Adrenal gland (tissue), 5 donors: ENCODE results near the gene PHOSPHO2.

Experiments used
- POLR2A ChIP-seq, 2 donors: fragments of 450-650 bp; IDR thresholded peaks; one replicate each; pipeline ENCODE4 v1.6.1; 2017; ENCODE audit warnings: antibody characterized with exemption in 2 of 2, mild to moderate bottlenecking in 2 of 2, moderate library complexity in 1 of 2
- TF ChIP-seq, protein P1 (sequence below), 6 experiments: fragments of 450-650 bp in 4 of 6; fragments of 200-600 bp in 2 of 6; sonication (generic) in 1 of 6; IDR thresholded peaks; 1 replicate in 5 of 6; 2 replicates in 1 of 6; pipeline versions ENCODE4 v1.5.1 to v1.8.0; 2016 to 2021; ENCODE audit warnings: antibody characterized with exemption in 6 of 6, mild to moderate bottlenecking in 2 of 6, moderate library complexity in 1 of 6
- donor health status: DM: no; HTN: no; CAD: no.

DNA sequence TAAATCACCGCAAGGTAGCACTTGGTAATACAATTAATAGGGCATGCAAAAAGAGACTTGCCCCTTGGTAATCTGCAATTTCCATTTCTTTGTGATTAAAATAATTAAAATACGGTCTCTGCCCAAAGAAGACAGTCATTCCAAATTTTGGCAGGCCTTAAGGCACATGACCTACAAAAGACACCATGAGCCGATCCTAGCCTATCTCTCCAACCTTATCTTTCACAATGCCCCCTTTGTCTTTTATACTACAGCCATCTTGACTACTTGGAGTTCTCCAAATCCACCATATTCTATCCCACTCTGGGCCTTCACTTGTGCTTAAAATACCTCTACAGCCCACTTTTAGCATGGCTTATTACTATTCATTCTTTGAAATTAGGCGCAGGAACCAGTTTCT, 23.3 kb upstream of the PHOSPHO2 start:
- TF ChIP-seq, protein P1, sequence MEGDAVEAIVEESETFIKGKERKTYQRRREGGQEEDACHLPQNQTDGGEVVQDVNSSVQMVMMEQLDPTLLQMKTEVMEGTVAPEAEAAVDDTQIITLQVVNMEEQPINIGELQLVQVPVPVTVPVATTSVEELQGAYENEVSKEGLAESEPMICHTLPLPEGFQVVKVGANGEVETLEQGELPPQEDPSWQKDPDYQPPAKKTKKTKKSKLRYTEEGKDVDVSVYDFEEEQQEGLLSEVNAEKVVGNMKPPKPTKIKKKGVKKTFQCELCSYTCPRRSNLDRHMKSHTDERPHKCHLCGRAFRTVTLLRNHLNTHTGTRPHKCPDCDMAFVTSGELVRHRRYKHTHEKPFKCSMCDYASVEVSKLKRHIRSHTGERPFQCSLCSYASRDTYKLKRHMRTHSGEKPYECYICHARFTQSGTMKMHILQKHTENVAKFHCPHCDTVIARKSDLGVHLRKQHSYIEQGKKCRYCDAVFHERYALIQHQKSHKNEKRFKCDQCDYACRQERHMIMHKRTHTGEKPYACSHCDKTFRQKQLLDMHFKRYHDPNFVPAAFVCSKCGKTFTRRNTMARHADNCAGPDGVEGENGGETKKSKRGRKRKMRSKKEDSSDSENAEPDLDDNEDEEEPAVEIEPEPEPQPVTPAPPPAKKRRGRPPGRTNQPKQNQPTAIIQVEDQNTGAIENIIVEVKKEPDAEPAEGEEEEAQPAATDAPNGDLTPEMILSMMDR (IDR thresholded peaks at IDR 0.05) = no peak
- no peak for TF ChIP-seq POLR2A (IDR thresholded peaks at IDR 0.05)
